Stimulated activated naive CD8-positive, alpha-beta T cell treated with anti-CD3 and anti-CD28 coated beads, Interleukin-15, amount 100 ng/mL, for 72 hours (primary cell): ENCODE results near the gene CCDC6.
A peak's percentile ranks its signal among the peaks of the same experiment; 100 is the strongest.
"Not testable (repeated sequence)": the region's sequence is repeated elsewhere in the genome, so short reads cannot be mapped to it uniquely, and the experiment has no call there.

Experiments used
- ATAC-seq: fragments of 150-1000 bp; cut with Tn5 transposase; 2 replicates; pipeline ENCODE4 v1.10.0; 2021; ENCODE audit warnings: mild to moderate bottlenecking, moderate library complexity
- DNase-seq, 2 donors: peaks; one replicate each; pipeline ENCODE4 v3.0.0; 2021 to 2022
- H3K27ac Mint-ChIP-seq, 2 donors: one replicate each; pipeline ENCODE4 v1.8.0; 2022; ENCODE audit warnings: mild to moderate bottlenecking in 2 of 2, mixed read lengths in 2 of 2, moderate library complexity in 2 of 2
- H3K27me3 Mint-ChIP-seq: one replicate; pipeline ENCODE4 v1.8.0; 2022; ENCODE audit warnings: mixed read lengths
- H3K4me1 Mint-ChIP-seq: one replicate; pipeline ENCODE4 v1.8.0; 2022; ENCODE audit warnings: mild to moderate bottlenecking, mixed read lengths
- H3K4me3 Mint-ChIP-seq, 2 donors: one replicate each; pipeline ENCODE4 v1.8.0; 2022; ENCODE audit warnings: mild to moderate bottlenecking in 2 of 2, mixed read lengths in 2 of 2, moderate library complexity in 1 of 2
- H3K9me3 Mint-ChIP-seq, 2 donors: one replicate each; pipeline ENCODE4 v1.8.0; 2022; ENCODE audit warnings: mixed read lengths in 2 of 2

Gene CCDC6

GRCh38 chr10:59896191-59896590, 10.2 kb downstream of the CCDC6 start:
- ATAC-seq (no peak), DNase-seq (no peak)
- no peaks in the 10 kb centered on the region for H3K9me3 Mint-ChIP-seq
- H3K27me3 Mint-ChIP-seq, result no peaks in the 10 kb centered on the region
- H3K27ac Mint-ChIP-seq, result no peak overlapping the region
- H3K4me1 Mint-ChIP-seq, result peaks cover 86% of the 10 kb centered on the region
- H3K4me3 Mint-ChIP-seq, result no peak overlapping the region

GRCh38 chr10:59895629-59896116, 10.7 kb downstream of the CCDC6 start:
- DNase-seq (no peak), ATAC-seq (no peak)
- Mint-ChIP-seq H3K27me3 (no peaks in the 10 kb centered on the region), H3K4me1 (peaks cover 86% of the 10 kb centered on the region), H3K4me3 (no peak overlapping the region), H3K27ac (no peak overlapping the region), H3K9me3 (no peaks in the 10 kb centered on the region)

GRCh38 chr10:59894114-59894513, 12.2 kb downstream of the CCDC6 start:
- H3K9me3 Mint-ChIP-seq, result no peaks in the 10 kb centered on the region
- H3K27me3 Mint-ChIP-seq, result no peaks in the 10 kb centered on the region
- DNase-seq (no peak), ATAC-seq (no peak)
- peak overlapping the region in 1 of 2 donors; percentile 48 for H3K27ac Mint-ChIP-seq
- H3K4me3 Mint-ChIP-seq, result no peak overlapping the region
- H3K4me1 Mint-ChIP-seq, result peaks cover 82% of the 10 kb centered on the region

DNA sequence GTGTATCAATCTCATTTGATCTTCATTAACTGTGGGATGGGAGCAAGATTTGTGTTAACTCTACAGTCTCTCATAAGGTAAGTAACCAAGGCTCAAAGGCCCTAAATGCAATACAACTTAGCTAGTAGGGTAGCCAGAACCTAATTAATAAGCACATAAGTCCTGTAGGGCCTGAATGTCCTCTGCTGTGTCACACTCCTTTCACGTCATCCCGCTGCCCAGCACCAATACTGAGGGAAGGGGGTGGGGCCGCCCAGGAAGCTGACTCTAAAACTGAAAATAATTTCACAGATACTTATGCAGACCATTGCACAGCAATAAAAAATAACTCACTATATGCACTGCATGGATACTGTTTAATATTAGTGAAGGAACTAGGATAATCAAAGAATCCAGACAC, 13.7 kb downstream of the CCDC6 start:
- Mint-ChIP-seq H3K27ac (peak overlapping the region in 1 of 2 donors; percentile 10), H3K9me3 (no peaks in the 10 kb centered on the region), H3K27me3 (no peaks in the 10 kb centered on the region), H3K4me3 (no peak overlapping the region), H3K4me1 (peaks cover 82% of the 10 kb centered on the region)
- ATAC-seq, result no peak
- DNase-seq, result no peak

DNA sequence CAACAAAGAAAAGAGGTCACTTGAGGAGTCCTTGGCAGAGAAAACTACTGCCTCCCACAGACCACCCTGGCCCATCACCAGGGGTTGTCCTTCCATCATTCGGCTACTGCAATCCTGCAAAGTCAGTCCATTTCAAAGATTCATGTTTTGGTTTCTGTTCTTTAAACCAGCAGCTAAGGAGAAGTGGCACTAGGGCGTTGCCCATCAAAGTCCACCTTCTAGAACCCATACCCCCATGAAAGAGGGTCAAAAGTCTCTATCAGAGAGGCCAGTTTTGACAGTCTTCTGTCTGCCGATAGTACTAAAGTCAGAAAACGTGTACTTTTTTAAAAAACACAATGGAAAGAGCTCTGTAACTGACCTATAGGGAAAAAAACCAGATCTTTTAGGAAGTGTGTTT, 14.4 kb downstream of the CCDC6 start:
- no peaks in the 10 kb centered on the region for H3K27me3 Mint-ChIP-seq
- no peaks in the 10 kb centered on the region for H3K9me3 Mint-ChIP-seq
- ATAC-seq (no peak), DNase-seq (no peak)
- no peak overlapping the region for H3K4me3 Mint-ChIP-seq
- H3K27ac Mint-ChIP-seq, result peak overlapping the region in 1 of 2 donors; percentile 59
- H3K4me1 Mint-ChIP-seq, result peaks cover 86% of the 10 kb centered on the region

GRCh38 chr10:59891349-59891748, 15.0 kb downstream of the CCDC6 start:
- peak overlapping the region in 1 of 2 donors; percentile 5 for H3K27ac Mint-ChIP-seq
- no peak overlapping the region for H3K4me3 Mint-ChIP-seq
- ATAC-seq (no peak), DNase-seq (no peak)
- no peaks in the 10 kb centered on the region for H3K9me3 Mint-ChIP-seq
- H3K27me3 Mint-ChIP-seq, result no peaks in the 10 kb centered on the region
- H3K4me1 Mint-ChIP-seq, result peaks cover 87% of the 10 kb centered on the region

GRCh38 chr10:59888781-59889435, 17.4 kb downstream of the CCDC6 start:
- Mint-ChIP-seq H3K4me3 (no peak overlapping the region), H3K27me3 (no peaks in the 10 kb centered on the region), H3K9me3 (no peaks in the 10 kb centered on the region), H3K4me1 (peaks cover 96% of the 10 kb centered on the region), H3K27ac (peak overlapping the region in 1 of 2 donors; percentile 21)
- DNase-seq (no peak), ATAC-seq (no peak)

DNA sequence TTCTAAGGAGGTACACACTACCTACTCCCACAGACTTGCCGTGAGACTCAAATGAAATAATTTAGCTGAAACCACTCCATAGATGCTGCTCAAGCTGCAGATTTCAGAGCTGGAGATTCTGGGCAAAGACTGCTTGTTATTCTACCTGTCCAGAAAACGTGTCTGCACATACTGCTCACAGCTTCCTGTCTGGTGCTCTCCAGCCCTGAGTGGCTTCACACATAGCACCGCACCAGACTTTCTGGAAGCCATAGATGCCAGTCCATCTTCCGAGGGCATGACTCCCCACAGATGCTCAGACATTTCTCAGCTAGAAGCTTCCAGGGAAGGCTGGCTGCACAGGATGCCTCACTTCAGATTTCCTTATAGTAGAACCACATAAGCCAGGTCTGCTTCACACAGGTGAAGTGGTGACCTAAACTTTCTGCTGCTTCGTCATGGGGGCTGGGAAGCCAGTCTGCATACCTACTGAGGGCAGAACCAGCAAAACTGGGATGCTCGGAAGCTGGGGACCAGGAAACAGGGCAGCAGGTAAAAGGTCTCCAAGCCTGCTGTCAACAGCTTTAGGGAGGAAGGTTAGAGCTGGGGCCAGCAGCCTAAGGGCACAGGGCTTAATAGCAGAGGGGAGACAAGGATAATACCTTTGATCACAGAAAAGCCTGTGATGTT, 18.2 kb downstream of the CCDC6 start:
- peak overlapping the region; percentile 53 to 57 for H3K27ac Mint-ChIP-seq
- DNase-seq (no peak), ATAC-seq (peak; percentile 36)
- H3K27me3 Mint-ChIP-seq, result no peaks in the 10 kb centered on the region
- H3K4me3 Mint-ChIP-seq, result peak overlapping the region; percentile 9 to 58
- peaks cover 96% of the 10 kb centered on the region for H3K4me1 Mint-ChIP-seq
- no peaks in the 10 kb centered on the region for H3K9me3 Mint-ChIP-seq

DNA sequence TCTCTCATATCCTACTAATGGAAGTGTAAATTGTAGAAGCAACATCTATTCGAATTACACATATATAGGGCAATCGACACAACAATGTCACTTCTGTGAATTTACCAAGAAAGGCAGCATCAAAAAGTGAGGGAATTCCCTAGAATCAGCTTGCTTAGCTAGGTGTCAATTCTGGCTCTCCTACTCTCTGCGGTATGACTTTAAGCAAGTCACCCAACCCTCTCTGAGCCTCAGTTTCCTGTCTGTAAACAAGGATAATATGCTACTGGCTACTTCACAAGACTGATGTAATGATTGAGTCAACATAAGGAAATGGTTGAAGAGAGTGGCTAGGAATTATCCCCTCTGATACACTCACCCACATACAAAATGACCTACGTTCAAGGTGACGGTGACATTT, 19.4 kb downstream of the CCDC6 start:
- H3K4me3 Mint-ChIP-seq, result peak overlapping the region; percentile 61 to 69
- ATAC-seq (peak; percentile 90), DNase-seq (peak in 1 of 2 donors; percentile 35)
- peaks cover 92% of the 10 kb centered on the region for H3K4me1 Mint-ChIP-seq
- H3K27ac Mint-ChIP-seq, result peak overlapping the region; percentile 29 to 94
- no peaks in the 10 kb centered on the region for H3K27me3 Mint-ChIP-seq
- no peaks in the 10 kb centered on the region for H3K9me3 Mint-ChIP-seq

DNA sequence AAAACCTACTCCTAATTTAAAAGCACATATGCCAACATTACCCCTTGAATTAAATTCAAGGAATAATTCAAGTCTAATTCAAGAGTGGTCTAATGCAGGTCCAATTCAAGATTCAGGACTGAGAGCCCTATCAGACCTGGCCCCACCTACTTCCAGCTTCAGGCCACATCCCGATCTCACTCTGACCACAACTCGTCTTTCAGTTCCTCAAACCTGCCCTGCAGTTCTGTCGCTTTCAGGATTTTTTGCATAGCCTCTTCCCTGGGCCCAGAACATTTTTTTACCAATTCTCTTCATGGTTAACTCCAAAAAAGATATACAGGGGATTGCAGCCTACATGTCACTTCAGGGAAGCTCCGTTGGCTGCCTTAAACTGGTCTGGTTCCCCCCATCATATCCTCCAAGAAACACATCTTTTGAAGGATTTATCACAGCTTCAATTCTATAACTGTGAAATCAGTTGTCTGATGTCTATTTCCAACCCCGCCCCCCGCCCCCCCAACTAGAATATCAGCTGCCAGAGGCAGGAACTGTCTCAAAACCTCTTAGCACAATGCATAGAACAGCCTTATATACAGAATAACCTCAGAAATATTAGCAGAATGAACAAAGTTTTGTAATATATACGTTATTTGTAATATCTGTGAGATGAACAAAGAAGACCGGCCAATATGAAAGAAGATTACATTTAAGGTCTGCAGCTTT, 20.8 kb downstream of the CCDC6 start:
- Mint-ChIP-seq H3K27me3 (no peaks in the 10 kb centered on the region), H3K9me3 (no peaks in the 10 kb centered on the region), H3K4me3 (peak overlapping the region; percentile 60 to 69), H3K27ac (peak overlapping the region; percentile 6 to 17), H3K4me1 (peaks cover 93% of the 10 kb centered on the region)
- no peak for ATAC-seq
- DNase-seq, result peak in 1 of 2 donors; percentile 36

GRCh38 chr10:59884893-59885292, 21.5 kb downstream of the CCDC6 start:
- Mint-ChIP-seq H3K4me1 (peaks cover 95% of the 10 kb centered on the region), H3K4me3 (peak overlapping the region; percentile 14 to 69)
- ATAC-seq, H3K27ac Mint-ChIP-seq, H3K9me3 Mint-ChIP-seq, DNase-seq, H3K27me3 Mint-ChIP-seq: not testable (repeated sequence)

DNA sequence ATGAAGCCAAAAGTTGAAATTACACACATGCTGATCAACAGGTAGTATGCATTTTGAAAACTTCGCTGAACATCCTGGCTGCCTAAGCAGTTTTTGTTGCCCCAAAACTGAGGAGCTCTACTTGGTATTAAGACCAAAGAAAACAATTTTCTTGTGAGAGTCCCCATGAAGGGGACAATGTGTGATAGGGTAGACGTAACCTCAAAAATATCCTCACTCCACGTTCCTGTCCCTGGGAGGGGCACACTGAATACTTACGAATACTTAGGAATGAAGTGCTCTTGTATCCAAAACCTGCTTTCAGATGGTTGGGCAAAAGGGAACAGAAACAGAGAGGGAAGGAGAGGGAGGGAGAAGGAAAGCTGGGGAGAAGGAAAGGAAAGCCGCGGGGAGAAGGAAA, 24.7 kb downstream of the CCDC6 start:
- no peaks in the 10 kb centered on the region for H3K9me3 Mint-ChIP-seq
- H3K4me3 Mint-ChIP-seq, result peak overlapping the region in 1 of 2 donors; percentile 64
- H3K27ac Mint-ChIP-seq, result peak overlapping the region in 1 of 2 donors; percentile 95
- H3K27me3 Mint-ChIP-seq, result no peaks in the 10 kb centered on the region
- DNase-seq (no peak), ATAC-seq (peak; percentile 1)
- peaks cover 94% of the 10 kb centered on the region for H3K4me1 Mint-ChIP-seq

GRCh38 chr10:59880971-59881510, 25.3 kb downstream of the CCDC6 start:
- DNase-seq (peak; percentile 77 to 94), ATAC-seq (peak; percentile 93)
- Mint-ChIP-seq H3K27me3 (no peaks in the 10 kb centered on the region), H3K4me1 (peaks cover 92% of the 10 kb centered on the region), H3K4me3 (peak overlapping the region; percentile 60 to 64), H3K27ac (peak overlapping the region; percentile 69 to 95), H3K9me3 (no peaks in the 10 kb centered on the region)

DNA sequence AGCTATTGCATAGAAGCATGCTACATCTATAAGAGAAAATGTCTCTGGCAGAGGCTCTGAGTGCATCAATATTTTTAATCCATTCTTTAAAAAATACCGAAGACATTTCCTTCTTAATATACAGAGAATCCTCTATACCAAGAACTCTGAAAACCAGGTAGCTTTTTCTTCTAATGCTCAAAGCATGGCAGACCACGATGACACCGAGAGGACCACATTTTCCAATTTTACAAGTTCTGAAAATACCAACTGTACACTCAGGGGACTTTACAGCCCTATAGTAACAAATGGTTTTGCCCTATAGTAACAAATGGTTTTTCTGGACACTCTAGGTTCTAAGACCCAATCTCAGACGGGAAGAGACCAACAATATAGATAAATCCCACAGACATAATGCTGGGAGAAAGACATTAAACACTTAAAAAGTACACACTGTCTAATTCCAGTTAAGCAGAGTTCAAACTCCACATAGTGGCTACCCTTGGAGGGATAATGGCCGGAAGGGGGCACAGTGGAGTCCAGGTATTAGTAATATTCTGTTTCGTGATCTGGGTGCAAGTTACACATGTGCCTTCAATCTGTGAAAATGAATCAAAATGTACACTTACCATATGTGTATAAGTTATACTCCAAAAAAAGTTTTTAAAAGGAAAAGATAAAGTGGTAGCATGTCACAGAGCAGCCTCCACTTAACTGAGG, 26.2 kb downstream of the CCDC6 start:
- Mint-ChIP-seq H3K4me3 (peak overlapping the region; percentile 60 to 64), H3K4me1 (peaks cover 85% of the 10 kb centered on the region), H3K27ac (peak overlapping the region; percentile 69 to 95), H3K9me3 (no peaks in the 10 kb centered on the region), H3K27me3 (no peaks in the 10 kb centered on the region)
- peak; percentile 32 to 56 for DNase-seq
- ATAC-seq, result peak; percentile 38

DNA sequence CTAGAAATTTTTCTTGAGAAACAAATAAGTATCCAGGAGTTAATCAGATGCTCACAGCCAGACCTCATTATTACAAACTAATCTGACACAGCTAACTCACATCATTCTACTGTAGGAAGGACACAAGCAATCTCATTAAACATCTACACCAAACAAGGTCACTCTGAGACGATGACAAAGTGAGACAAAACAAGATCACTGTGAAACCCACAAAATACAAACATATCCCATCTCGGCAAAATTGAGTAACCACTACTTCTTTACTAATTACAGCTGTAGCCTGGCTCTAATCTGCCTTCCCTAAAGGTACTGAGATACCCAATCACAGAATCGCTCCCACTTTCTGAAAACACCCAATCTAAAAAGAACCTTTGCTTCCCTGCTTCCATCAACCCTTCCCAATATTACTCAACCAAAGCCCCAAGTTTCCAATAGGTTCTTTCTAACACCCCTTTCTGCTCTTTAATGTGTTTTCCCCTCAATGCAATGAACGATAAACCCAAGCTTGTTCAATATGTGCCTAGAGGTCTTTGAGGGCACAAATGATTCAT, 26.9 kb downstream of the CCDC6 start:
- no peaks in the 10 kb centered on the region for H3K27me3 Mint-ChIP-seq
- ATAC-seq, result peak; percentile 66
- no peaks in the 10 kb centered on the region for H3K9me3 Mint-ChIP-seq
- peak; percentile 30 to 44 for DNase-seq
- peak overlapping the region; percentile 3 to 95 for H3K27ac Mint-ChIP-seq
- H3K4me1 Mint-ChIP-seq, result peaks cover 85% of the 10 kb centered on the region
- H3K4me3 Mint-ChIP-seq, result peak overlapping the region; percentile 60 to 64
